ENCODE measurements around the gene UBE2G1.

DNA sequence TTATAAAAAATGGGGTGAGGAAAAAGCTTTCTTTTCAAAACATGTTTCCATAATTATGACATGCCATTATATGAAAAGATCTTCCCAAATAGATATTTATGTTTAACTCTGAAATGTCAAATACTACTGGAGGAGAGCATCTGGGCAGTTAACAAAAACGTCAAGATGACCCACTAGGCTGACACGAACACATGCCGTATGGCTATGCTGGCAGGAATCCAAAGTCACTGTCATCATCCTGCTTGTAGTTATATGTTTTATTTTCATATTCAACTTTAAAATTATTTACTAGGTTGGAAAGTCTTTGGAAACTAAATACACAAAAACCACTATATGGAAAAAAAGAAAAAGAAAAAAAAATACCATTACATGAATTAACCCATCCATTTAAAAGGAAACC, 130.0 kb downstream of the UBE2G1 start:
- no peak for TF ChIP-seq RXRA (IDR thresholded peaks at IDR 0.05)
- TF ChIP-seq, protein P1, sequence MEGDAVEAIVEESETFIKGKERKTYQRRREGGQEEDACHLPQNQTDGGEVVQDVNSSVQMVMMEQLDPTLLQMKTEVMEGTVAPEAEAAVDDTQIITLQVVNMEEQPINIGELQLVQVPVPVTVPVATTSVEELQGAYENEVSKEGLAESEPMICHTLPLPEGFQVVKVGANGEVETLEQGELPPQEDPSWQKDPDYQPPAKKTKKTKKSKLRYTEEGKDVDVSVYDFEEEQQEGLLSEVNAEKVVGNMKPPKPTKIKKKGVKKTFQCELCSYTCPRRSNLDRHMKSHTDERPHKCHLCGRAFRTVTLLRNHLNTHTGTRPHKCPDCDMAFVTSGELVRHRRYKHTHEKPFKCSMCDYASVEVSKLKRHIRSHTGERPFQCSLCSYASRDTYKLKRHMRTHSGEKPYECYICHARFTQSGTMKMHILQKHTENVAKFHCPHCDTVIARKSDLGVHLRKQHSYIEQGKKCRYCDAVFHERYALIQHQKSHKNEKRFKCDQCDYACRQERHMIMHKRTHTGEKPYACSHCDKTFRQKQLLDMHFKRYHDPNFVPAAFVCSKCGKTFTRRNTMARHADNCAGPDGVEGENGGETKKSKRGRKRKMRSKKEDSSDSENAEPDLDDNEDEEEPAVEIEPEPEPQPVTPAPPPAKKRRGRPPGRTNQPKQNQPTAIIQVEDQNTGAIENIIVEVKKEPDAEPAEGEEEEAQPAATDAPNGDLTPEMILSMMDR (IDR thresholded peaks at IDR 0.05; ENCODE audit: low read depth, low read length, missing input control): no peak
- TF ChIP-seq YY1 (IDR thresholded peaks at IDR 0.05): no peak
- no peak for TF ChIP-seq GABPA (IDR thresholded peaks at IDR 0.05 in 1 of 2, conservative IDR thresholded peaks at IDR 0.05 in 1 of 2)
- TF ChIP-seq, protein P2, sequence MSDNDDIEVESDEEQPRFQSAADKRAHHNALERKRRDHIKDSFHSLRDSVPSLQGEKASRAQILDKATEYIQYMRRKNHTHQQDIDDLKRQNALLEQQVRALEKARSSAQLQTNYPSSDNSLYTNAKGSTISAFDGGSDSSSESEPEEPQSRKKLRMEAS (IDR thresholded peaks at IDR 0.05): no peak
- TF ChIP-seq JUND (IDR thresholded peaks at IDR 0.05): no peak
- no peak for TF ChIP-seq RAD21 (IDR thresholded peaks at IDR 0.05)
- TF ChIP-seq HNF4A (conservative IDR thresholded peaks at IDR 0.05): no peak
- TF ChIP-seq, protein P3, sequence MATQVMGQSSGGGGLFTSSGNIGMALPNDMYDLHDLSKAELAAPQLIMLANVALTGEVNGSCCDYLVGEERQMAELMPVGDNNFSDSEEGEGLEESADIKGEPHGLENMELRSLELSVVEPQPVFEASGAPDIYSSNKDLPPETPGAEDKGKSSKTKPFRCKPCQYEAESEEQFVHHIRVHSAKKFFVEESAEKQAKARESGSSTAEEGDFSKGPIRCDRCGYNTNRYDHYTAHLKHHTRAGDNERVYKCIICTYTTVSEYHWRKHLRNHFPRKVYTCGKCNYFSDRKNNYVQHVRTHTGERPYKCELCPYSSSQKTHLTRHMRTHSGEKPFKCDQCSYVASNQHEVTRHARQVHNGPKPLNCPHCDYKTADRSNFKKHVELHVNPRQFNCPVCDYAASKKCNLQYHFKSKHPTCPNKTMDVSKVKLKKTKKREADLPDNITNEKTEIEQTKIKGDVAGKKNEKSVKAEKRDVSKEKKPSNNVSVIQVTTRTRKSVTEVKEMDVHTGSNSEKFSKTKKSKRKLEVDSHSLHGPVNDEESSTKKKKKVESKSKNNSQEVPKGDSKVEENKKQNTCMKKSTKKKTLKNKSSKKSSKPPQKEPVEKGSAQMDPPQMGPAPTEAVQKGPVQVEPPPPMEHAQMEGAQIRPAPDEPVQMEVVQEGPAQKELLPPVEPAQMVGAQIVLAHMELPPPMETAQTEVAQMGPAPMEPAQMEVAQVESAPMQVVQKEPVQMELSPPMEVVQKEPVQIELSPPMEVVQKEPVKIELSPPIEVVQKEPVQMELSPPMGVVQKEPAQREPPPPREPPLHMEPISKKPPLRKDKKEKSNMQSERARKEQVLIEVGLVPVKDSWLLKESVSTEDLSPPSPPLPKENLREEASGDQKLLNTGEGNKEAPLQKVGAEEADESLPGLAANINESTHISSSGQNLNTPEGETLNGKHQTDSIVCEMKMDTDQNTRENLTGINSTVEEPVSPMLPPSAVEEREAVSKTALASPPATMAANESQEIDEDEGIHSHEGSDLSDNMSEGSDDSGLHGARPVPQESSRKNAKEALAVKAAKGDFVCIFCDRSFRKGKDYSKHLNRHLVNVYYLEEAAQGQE (IDR thresholded peaks at IDR 0.05): no peak
- no peak for TF ChIP-seq EGR1 (IDR thresholded peaks at IDR 0.05; ENCODE audit: low read depth in 2 of 2)
- TF ChIP-seq, protein P4, sequence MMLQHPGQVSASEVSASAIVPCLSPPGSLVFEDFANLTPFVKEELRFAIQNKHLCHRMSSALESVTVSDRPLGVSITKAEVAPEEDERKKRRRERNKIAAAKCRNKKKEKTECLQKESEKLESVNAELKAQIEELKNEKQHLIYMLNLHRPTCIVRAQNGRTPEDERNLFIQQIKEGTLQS (IDR thresholded peaks at IDR 0.05): no peak
- no peak for TF ChIP-seq SP1 (IDR thresholded peaks at IDR 0.05)
- TF ChIP-seq, protein P5, sequence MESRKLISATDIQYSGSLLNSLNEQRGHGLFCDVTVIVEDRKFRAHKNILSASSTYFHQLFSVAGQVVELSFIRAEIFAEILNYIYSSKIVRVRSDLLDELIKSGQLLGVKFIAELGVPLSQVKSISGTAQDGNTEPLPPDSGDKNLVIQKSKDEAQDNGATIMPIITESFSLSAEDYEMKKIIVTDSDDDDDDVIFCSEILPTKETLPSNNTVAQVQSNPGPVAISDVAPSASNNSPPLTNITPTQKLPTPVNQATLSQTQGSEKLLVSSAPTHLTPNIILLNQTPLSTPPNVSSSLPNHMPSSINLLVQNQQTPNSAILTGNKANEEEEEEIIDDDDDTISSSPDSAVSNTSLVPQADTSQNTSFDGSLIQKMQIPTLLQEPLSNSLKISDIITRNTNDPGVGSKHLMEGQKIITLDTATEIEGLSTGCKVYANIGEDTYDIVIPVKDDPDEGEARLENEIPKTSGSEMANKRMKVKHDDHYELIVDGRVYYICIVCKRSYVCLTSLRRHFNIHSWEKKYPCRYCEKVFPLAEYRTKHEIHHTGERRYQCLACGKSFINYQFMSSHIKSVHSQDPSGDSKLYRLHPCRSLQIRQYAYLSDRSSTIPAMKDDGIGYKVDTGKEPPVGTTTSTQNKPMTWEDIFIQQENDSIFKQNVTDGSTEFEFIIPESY (IDR thresholded peaks at IDR 0.05): no peak
- no peak for TF ChIP-seq FOXA1 (IDR thresholded peaks at IDR 0.05)

Measured in liver (tissue), 3 donors.